ENCODE data around the gene GP1BA. TPM values are rescaled to one million over a fixed set of nuclear protein-coding genes. Genes with fewer than 3 reads are reported as not detected.

Gene GP1BA
- total and polyA plus RNA-seq, 2 donors (not counting 1 experiment from before 2014, with no cell fraction given) = 0.06 TPM; not detected in 1

Small RNA genes lying within 50 kb of the gene (small RNA-seq; reads per million reads assigned to genes)
- gene MIR6864 (ENCODE audit: insufficient read length, low read depth, low replicate concordance) = not detected
- not detected for gene MIR6865 (ENCODE audit: insufficient read length, low read depth, low replicate concordance)

Other genes starting within 250 kb of the GP1BA start
- 71.8 and 80.9 TPM in 2 replicates for gene PELP1, start 228.1 kb upstream of the GP1BA start, total RNA-seq
- 34.9 and 46.1 TPM in 2 replicates for gene PELP1, start 228.1 kb upstream of the GP1BA start, polyA plus RNA-seq
- gene ARRB2, start 221.6 kb upstream of the GP1BA start, total RNA-seq = 148 and 164 TPM in 2 replicates
- gene ARRB2, start 221.6 kb upstream of the GP1BA start, polyA plus RNA-seq = 86.8 and 111 TPM in 2 replicates
- 25.5 and 30.7 TPM in 2 replicates for gene MED11, start 200.8 kb upstream of the GP1BA start, total RNA-seq
- 25.3 and 49.1 TPM in 2 replicates for gene MED11, start 200.8 kb upstream of the GP1BA start, polyA plus RNA-seq
- 2.1 and 2.5 TPM in 2 replicates for gene ZMYND15, start 192.4 kb upstream of the GP1BA start, total RNA-seq
- gene ZMYND15, start 192.4 kb upstream of the GP1BA start, polyA plus RNA-seq = 0.72 and 0.82 TPM in 2 replicates
- gene CXCL16, start 192.3 kb upstream of the GP1BA start, total RNA-seq = 19.3 and 22.0 TPM in 2 replicates
- 10.9 and 13.8 TPM in 2 replicates for gene CXCL16, start 192.3 kb upstream of the GP1BA start, polyA plus RNA-seq
- not detected in 2 replicates for gene TM4SF5, start 160.4 kb upstream of the GP1BA start, total RNA-seq
- not detected in 2 replicates for gene TM4SF5, start 160.4 kb upstream of the GP1BA start, polyA plus RNA-seq
- gene VMO1, start 145.9 kb upstream of the GP1BA start, total RNA-seq = not detected in 2 replicates
- 0.57 TPM in 1 of 2 replicates, not detected in the other for gene VMO1, start 145.9 kb upstream of the GP1BA start, polyA plus RNA-seq
- not detected in 2 replicates for gene GLTPD2, start 143.3 kb upstream of the GP1BA start, total RNA-seq
- not detected in 2 replicates for gene GLTPD2, start 143.3 kb upstream of the GP1BA start, polyA plus RNA-seq
- gene PSMB6, start 136.1 kb upstream of the GP1BA start, total RNA-seq = 55.7 and 56.0 TPM in 2 replicates
- gene PSMB6, start 136.1 kb upstream of the GP1BA start, polyA plus RNA-seq = 65.2 and 73.2 TPM in 2 replicates
- gene PLD2, start 125.1 kb upstream of the GP1BA start, total RNA-seq = 69.2 and 72.1 TPM in 2 replicates
- 53.1 and 54.5 TPM in 2 replicates for gene PLD2, start 125.1 kb upstream of the GP1BA start, polyA plus RNA-seq
- 108 and 109 TPM in 2 replicates for gene MINK1, start 98.9 kb upstream of the GP1BA start, total RNA-seq
- gene MINK1, start 98.9 kb upstream of the GP1BA start, polyA plus RNA-seq = 160 and 190 TPM in 2 replicates
- 2.5 and 3.9 TPM in 2 replicates for gene C17orf107, start 32.7 kb upstream of the GP1BA start, total RNA-seq
- gene C17orf107, start 32.7 kb upstream of the GP1BA start, polyA plus RNA-seq = 4.6 and 9.4 TPM in 2 replicates
- gene CHRNE, start 29.2 kb upstream of the GP1BA start, total RNA-seq = 0.99 and 1.0 TPM in 2 replicates
- 3.0 and 4.7 TPM in 2 replicates for gene CHRNE, start 29.2 kb upstream of the GP1BA start, polyA plus RNA-seq
- 32.3 and 42.7 TPM in 2 replicates for gene SLC25A11, start 7.8 kb downstream of the GP1BA start, total RNA-seq
- 26.1 and 44.4 TPM in 2 replicates for gene SLC25A11, start 7.8 kb downstream of the GP1BA start, polyA plus RNA-seq
- gene RNF167, start 8.0 kb downstream of the GP1BA start, total RNA-seq = 131 and 143 TPM in 2 replicates
- 114 and 186 TPM in 2 replicates for gene RNF167, start 8.0 kb downstream of the GP1BA start, polyA plus RNA-seq
- gene PFN1, start 16.3 kb downstream of the GP1BA start, total RNA-seq = 307 and 330 TPM in 2 replicates
- gene PFN1, start 16.3 kb downstream of the GP1BA start, polyA plus RNA-seq = 609 and 618 TPM in 2 replicates
- 32.5 and 34.8 TPM in 2 replicates for gene ENO3, start 18.8 kb downstream of the GP1BA start, total RNA-seq
- 35.4 and 50.1 TPM in 2 replicates for gene ENO3, start 18.8 kb downstream of the GP1BA start, polyA plus RNA-seq
- gene SPAG7, start 35.5 kb downstream of the GP1BA start, total RNA-seq = 52.5 and 53.6 TPM in 2 replicates
- 43.4 and 46.9 TPM in 2 replicates for gene SPAG7, start 35.5 kb downstream of the GP1BA start, polyA plus RNA-seq
- gene CAMTA2, start 55.4 kb downstream of the GP1BA start, total RNA-seq = 57.6 and 57.9 TPM in 2 replicates
- 37.1 and 48.3 TPM in 2 replicates for gene CAMTA2, start 55.4 kb downstream of the GP1BA start, polyA plus RNA-seq
- 0.30 and 0.51 TPM in 2 replicates for gene INCA1, start 65.2 kb downstream of the GP1BA start, total RNA-seq
- 0.45 and 0.60 TPM in 2 replicates for gene INCA1, start 65.2 kb downstream of the GP1BA start, polyA plus RNA-seq
- gene KIF1C, start 65.7 kb downstream of the GP1BA start, total RNA-seq = 29.6 and 41.5 TPM in 2 replicates
- gene KIF1C, start 65.7 kb downstream of the GP1BA start, polyA plus RNA-seq = 2.9 and 5.7 TPM in 2 replicates
- not detected in 2 replicates for gene SLC52A1, start 103.1 kb downstream of the GP1BA start, total RNA-seq
- not detected in 2 replicates for gene SLC52A1, start 103.1 kb downstream of the GP1BA start, polyA plus RNA-seq
- gene ZFP3, start 146.2 kb downstream of the GP1BA start, total RNA-seq = 15.8 and 16.2 TPM in 2 replicates
- 3.2 and 5.1 TPM in 2 replicates for gene ZFP3, start 146.2 kb downstream of the GP1BA start, polyA plus RNA-seq
- gene ZNF232, start 179.6 kb downstream of the GP1BA start, total RNA-seq = 17.4 and 19.3 TPM in 2 replicates
- gene ZNF232, start 179.6 kb downstream of the GP1BA start, polyA plus RNA-seq = 9.9 and 10.2 TPM in 2 replicates
- 0.47 and 0.61 TPM in 2 replicates for gene USP6, start 183.8 kb downstream of the GP1BA start, total RNA-seq
- gene USP6, start 183.8 kb downstream of the GP1BA start, polyA plus RNA-seq = 0.14 and 0.36 TPM in 2 replicates

Data from B cell (primary cell).